GM20000 (cell line): ENCODE measurements around the gene GATA5.

Experiments used
- DNase-seq: peaks from one replicate; pipeline ENCODE4 v3.0.0; 2012; ENCODE audit warnings: low spot score
- TF ChIP-seq, protein P1 (sequence below): IDR thresholded peaks from 2 replicates; pipeline ENCODE4 v1.5.1; 2012; ENCODE audit warnings: mild to moderate bottlenecking, control low read depth; ENCODE audit errors: extremely low read depth, missing control alignments

The GATA5 gene

GRCh38 chr20:62445553-62446340, 30.0 kb downstream of the GATA5 start:
- TF ChIP-seq, protein P1, sequence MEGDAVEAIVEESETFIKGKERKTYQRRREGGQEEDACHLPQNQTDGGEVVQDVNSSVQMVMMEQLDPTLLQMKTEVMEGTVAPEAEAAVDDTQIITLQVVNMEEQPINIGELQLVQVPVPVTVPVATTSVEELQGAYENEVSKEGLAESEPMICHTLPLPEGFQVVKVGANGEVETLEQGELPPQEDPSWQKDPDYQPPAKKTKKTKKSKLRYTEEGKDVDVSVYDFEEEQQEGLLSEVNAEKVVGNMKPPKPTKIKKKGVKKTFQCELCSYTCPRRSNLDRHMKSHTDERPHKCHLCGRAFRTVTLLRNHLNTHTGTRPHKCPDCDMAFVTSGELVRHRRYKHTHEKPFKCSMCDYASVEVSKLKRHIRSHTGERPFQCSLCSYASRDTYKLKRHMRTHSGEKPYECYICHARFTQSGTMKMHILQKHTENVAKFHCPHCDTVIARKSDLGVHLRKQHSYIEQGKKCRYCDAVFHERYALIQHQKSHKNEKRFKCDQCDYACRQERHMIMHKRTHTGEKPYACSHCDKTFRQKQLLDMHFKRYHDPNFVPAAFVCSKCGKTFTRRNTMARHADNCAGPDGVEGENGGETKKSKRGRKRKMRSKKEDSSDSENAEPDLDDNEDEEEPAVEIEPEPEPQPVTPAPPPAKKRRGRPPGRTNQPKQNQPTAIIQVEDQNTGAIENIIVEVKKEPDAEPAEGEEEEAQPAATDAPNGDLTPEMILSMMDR = no peak
- DNase-seq = no peak

DNA sequence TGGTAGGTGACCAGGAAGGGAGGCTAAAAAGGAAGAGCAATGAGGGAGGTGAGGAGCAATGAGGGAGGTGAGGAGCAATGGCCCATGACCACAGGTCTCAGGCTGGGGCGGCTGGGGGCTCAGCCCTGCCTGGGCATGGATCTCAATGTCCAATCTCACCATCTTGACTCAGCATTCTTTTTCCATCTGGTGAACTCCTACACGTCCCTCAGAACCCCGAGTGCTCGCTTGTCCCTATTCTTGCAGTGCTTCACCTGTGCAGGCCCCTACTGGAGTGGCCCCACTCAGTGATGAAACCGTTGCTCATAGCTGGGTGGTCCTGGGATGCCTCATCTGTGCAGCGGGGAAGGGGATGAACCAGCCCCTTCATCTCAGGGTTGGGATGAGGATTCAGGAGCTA, 31.5 kb downstream of the GATA5 start:
- DNase-seq = no peak
- TF ChIP-seq, protein P1 = no peak

- TF ChIP-seq, protein P1 = no peak
- no peak for DNase-seq
Observed at GRCh38 chr20:62441987-62442539, 33.7 kb downstream of the GATA5 start.

DNA sequence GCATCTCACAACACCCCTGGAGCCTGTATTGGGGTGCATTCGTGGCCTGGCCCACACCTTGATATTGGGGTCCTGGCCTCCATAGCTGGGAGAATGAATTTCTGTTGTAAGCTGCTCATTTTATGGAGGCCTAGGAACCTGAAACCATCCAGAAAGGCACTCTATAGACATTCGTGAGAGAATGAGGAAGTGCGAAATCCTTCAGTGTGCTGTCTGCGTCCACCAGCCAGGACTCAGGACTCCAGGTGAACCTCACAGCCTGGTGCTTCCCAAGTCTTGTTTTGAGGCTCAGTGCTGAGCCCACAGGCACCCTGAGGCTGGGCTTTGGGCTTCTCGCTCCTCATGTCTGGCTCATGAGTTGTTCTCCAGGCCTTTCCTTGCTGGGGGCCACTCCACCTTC, 36.6 kb downstream of the GATA5 start:
- DNase-seq = peak; percentile 51
- TF ChIP-seq, protein P1 = no peak

- DNase-seq = no peak
- TF ChIP-seq, protein P1 = no peak
Observed at GRCh38 chr20:62437927-62438326, 37.9 kb downstream of the GATA5 start.

DNA sequence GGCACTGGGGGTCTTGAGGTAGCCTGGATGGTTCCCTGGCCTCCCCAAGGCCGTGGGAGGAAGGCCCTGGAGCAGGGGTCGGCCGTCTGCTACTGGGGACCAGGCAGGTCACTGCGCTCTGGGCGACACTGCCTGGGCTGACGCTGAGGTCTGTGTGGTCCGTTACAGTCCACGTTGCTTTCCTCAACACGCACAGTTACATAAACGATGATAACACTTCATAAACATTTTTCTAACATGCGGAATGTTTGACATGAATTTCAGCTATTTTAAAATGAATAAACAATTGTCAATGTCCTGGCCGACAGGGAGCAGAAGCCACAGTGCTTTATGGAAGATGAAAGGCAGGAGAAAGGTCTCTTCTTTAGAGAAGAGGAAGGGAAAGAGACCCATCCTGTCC, 38.3 kb downstream of the GATA5 start:
- TF ChIP-seq, protein P1 = no peak
- no peak for DNase-seq

GRCh38 chr20:62436692-62437091, 39.1 kb downstream of the GATA5 start:
- no peak for DNase-seq
- TF ChIP-seq, protein P1 = no peak
